8988T (cell line): Measurements from ENCODE around the gene SELENOP.
"Not testable (repeated sequence)": the region's sequence is repeated elsewhere in the genome, so short reads cannot be mapped to it uniquely, and the experiment has no call there.

ENCODE experiments used
- DNase-seq: peaks from one replicate; pipeline ENCODE4 v3.0.0; 2011

The SELENOP gene

DNA sequence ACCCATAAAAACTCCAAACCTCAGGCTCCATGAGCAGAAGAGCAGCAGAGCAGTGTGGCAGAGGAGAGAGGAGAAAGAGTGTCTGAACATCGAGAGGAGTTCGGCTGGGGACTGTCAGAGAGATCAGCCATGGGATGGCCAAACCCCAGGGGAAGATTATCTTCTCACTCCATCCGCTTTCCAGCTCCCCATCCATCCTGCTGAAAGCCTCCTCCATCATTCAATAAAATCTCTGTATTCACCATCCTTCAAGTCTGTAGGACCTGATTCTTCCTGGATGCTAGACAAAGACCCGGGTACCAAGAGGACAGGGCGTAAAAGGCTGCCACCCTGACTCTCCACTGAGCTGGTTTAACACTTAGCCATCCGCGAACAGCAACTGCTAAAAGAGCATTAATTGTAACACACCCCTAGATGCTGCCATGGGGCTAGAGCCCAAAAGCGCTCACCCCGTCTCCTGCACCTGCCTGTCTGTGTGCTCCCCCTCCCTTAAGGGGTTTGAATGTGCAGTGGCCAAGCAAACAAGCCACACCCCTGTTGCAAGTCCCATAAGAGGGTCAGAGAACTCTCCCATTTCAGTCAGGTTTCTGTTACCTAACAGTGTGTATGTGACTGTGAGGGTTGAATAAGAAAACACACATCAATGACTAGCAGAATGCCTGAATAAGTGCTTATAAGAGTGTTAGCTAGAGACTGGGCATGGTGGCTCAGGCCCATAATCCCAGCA, 13.9 kb upstream of the SELENOP start:
- no peak for DNase-seq

DNA sequence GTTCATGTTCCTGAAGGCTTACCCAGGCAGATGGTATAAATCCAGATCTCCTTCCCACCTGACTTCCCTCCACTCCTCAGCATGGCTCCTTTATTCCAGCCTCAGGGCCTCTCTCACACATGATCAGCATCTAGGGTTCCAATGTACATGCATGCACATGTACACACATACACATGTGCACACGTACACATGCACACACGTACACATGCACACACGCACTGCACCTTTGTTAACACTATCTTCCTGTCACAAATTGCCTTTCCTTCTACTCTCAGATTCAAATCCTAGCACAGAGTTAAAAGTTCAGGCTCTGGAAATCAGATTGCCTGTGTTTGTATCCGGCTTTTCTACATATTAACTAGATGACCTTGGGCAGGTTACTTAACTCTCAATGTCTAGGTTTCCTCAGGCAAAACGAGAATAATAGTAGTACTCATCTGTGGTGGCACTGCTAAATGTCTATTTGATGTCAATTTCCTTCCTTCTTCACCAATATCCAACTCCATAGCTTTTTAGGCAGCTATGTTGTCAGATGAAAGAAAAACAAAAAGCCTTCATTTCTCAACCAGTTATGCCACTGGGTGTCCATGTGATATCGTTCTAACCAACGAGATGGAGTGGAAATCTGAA, 12.8 kb upstream of the SELENOP start:
- DNase-seq: no peak

DNA sequence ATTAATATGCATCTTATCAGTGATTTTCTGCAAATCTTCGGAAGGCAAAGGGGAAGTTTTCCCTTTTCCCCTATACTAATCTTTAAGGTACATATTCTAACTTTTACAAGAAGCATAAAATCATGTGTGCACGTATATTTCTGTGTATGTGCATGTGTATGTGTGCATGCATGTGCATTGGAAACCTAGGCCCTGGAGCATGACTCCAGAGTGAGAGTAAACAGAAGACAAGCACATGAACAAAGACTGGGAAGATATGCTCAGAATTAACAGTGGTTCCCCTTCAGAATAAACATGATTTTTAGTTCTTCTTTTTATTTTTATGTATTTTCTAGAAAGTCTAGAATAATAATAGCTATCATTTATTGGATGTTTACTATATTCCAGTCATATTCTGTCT, 10.9 kb upstream of the SELENOP start:
- DNase-seq: no peak

DNA sequence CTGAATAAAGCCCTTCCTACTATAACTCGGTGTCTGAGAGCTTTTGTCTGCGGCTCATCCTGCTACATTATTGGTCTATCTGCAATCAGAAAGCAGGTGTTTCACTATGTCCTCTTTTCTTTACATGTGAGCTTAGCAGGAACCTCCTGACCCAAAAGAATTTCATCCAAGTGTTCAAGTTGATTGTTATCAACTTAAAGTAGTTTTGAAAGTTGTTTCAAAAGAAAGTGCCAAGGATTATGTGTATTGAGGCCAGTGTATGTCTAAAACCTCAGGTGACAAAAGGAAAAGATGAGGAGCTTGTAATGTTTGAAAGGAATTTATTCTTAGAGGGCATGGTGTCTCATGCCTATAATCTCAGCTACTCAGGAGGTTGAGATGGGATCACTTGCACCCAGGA, 8.1 kb upstream of the SELENOP start:
- no peak for DNase-seq

DNA sequence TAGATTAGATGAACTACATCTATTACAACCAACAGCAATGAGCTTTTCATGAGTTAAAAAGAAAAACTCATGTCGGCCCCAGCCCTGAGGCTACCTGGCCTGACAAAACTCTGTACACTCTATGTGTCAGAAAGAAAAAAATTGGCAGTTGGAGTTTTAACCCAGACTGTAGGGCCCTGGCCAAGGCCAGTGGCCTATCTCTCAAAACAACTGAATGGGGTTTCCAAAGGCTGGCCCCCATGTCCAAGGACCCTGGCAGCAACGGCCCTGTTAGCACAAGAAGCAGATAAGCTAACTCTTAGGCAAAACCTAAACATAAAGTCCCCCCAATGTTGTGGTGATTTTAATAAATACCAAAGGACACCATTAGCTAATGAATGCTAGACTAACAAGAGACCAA, 4.9 kb upstream of the SELENOP start:
- DNase-seq: not testable (repeated sequence)

DNA sequence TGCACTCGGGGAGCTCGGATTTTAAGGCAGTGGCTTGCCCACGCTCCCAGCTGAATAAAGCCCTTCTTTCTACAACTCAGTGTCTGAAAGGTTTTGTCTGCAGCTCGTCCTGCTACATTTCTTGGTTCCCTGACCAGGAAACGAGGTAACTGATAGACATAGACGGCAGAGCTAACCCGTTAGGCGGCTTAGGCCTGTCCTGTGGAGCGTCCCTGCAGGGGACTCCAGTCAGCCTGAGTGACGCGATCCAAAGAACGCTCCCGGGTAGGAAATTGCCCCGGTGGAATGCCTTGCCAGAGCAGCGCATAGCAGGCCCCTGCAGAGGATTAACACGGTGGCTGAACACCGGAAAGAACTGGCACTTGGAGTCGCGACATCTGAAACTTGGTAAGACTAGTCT, 1.8 kb upstream of the SELENOP start:
- DNase-seq: no peak

DNA sequence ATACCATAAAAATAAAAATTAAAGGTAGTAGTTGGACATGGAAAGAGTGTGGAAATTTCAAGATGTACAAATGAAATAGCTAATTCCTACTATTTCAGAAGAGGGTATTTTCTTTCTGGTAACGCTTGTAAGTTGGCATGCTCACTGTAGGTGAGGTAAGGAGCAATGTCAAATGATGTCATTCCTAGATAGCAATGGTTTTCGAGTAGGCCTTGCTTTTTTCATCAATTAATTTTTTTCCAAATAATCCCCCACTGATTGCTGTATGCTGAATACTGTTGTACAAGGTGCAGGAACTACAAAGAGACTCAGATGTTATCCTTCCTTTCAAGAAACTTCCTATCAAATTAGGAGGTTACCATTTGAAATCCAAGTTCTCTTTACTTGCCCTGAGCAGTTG, 928 bp upstream of the SELENOP start:
- no peak for DNase-seq

DNA sequence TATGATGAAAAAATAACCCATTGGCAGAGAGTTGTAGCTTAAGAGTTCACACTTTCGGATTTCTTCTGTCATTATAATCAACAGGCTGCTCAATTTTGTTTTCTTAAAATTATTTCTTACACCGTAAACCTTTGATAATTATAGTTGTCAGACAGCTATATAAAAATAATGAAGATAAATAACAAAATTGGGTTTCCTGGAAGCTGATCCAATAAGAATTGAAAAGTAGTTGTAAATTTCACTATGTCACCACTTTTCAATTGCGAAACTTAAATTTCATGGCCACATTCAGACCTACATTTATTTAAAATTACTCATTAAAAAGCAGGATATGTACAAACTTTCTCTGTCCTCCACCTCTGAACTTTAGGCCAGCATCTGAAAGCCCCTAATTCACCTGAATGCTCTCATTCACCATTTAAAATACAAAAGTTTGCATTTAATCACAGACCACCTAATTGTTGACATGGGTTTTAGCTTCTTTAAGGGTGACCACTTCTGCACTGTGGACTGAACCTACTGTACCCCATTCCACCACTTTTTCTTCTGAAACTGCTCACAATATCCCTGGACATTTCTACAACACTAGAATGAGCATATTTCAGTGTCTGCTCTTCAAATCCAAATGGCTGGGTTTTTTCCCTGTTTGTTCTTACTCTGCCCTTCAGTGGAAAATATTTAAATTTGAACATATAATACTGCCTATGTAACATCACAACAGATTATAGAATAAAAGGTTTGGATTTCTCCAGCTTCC, 680 bp downstream of the SELENOP start:
- DNase-seq: no peak

DNA sequence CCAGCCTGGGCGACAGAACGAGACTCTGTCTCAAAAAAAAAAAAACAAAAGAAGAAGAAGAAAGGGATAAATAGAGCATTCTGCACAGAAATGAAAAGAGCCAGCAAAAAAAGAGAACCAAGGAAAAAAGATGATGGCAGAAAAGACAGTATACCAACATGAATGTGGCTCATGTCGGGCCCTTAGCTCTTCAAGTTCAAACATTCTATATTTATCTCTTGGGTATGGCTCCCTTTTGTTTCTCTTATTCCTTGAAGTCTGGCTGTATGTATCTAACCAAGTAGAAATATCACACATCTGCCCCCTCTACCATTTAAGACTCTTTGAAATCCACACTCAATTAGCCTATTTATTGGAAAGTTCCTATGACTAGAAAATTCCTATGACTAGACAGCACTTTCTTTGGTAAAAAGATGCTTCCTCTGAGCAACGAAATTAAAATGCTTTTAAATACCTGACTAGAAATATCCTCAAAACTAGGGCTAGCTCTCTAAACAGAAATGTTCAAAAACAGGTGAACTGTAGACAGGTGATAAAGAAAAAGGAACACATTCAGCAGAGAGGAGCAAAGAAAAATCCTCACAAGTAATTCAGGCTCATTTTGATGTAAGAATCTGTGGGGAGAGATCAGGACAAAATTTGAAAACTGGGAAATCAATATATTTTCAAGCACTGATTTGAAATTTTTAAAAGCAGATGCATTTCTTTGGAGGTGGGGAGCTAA, 2.6 kb downstream of the SELENOP start:
- no peak for DNase-seq

DNA sequence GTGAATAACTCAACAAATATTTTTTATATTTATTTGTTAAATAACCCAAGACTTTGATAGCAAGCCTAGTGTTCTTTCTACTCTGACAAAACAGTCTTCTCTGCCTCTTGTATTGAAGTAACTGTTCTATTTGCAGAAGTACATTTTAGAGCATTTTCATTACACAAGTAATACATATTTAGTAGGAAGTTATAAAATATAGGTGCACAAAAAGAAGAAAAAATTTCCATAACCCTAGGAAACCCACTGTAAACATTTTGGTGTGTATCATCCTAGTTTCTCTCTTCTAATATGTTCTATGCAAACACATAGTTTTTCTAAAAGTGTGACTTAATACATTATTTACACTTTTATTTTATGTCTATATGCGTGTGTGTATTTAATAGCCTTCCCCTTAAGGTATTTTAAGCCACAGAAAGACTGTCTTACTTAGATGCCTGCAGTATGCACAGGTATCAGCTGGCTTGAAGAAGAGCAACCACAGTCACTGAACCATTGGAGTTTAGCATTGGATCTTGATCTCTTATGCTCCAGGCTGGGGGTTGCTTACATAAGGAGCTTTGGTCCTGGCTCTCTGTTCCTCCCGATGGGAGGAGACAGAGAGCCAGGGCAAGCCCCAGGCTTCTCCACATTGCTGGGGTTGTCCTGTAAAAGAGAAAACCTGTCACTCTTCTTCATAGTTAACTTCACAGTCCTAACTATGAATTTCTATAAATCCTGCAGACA, 3.8 kb downstream of the SELENOP start:
- DNase-seq: no peak

DNA sequence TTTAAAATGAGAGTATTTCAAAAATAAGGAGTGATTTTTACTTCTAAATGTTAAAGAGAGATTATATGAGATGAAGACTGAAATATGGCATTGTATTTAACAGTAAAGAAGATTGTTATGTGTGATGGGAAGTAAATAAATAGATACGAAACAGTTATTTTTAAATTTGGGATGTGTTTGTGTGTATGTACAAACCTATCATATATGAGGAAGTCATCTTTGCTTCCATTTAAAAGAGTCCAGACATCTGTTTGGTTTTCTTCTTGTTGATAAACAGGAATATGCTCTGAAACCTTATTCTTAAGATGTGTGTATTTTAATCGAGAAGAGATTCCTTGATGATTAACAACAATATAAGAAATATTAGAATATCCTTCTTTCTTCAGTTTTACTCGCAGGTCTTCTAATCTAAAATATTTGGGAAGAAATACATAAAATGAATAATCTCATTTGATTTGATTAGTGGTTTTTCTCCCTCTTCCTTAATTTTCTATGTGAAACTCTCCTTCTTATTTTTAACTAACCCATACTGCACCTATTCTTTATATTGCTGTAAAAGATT, 4.9 kb downstream of the SELENOP start:
- no peak for DNase-seq

DNA sequence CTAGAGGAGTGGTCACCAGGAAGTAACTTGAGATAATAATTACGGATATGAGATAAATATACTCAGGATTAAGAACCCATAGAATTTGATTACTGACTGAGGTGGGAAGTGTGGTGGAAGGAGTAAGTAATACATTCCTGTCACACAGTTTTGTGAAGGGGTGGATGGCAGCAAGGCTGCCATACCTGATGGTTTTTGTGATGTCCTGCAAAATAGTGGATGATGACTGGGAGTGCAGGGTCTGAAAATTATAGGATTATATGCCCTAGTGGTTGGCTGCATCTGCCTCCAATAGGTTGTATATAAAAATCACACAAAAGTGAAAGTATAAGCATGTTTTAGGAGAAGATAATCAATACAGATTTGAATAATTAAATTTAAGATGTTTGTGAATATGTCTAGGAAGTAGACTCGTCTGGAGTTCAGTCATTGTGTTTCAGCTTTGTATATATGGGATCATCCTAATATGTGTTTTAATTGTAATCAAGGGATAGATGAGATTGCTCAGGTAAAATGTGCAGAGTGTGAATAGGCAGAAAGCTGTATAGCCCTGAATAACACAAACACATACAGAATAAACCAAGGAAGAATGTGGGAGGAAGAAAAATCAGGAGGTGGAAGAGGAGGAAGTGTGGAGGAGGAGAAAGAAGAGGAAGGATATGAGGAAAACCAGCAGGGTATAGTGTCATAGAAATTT, 5.5 kb downstream of the SELENOP start:
- no peak for DNase-seq

DNA sequence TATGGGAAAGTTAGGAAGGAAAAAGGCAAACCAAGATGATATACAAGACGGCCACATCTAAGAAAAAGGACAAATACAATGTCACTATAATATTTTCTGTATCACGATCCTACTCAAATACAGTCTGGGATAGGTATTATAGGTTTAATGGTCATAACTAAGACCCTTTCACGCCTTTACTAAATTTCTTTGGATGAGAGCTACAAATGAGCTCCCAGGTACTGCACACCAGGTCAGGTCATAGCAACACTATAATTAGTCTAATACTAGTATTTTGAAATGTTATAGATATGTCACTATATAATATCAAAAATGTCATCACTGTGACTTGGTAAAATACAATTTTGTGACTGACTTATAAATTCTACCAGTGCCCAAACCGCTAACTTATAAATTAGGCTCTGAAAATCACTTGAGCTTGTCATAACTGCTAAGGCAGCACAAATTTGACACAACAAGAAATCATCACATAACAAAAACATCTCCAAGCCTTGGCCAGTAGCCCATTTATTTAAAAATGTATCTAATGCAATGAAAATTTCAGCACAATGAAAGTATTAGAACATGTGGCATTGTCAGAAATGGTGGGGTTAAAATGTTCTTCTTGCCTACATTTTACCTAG, 6.9 kb downstream of the SELENOP start:
- DNase-seq: no peak

DNA sequence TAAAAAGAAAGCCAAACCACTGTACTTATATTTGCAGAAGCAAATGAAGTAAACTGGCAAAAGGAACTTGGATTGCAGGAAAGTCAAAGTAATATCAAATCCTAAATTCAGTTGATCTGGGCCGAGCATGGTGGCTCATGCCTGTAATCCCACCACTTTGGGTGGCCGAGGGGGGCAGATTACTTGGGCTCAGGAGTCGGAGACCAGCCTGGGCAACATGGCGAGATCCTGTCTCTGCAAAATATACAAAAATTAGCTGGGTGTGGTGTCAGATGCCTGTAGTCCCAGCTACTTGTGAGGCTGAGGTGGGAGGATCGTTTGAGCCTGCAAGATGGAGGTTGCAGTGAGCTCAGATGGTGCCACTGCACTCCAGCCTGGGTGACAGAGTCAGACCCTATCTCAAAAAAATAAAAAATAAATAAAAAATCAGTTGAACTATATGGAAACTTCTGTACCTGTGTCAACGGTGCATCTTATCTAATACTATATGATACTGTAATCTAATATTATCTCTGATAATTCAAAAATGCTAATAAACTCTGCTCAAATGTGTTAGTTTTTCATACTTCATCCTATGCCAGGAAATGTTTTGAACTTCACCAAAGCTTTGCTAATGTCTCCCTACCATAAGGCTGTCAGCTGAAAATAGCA, 10.1 kb downstream of the SELENOP start:
- DNase-seq: no peak

DNA sequence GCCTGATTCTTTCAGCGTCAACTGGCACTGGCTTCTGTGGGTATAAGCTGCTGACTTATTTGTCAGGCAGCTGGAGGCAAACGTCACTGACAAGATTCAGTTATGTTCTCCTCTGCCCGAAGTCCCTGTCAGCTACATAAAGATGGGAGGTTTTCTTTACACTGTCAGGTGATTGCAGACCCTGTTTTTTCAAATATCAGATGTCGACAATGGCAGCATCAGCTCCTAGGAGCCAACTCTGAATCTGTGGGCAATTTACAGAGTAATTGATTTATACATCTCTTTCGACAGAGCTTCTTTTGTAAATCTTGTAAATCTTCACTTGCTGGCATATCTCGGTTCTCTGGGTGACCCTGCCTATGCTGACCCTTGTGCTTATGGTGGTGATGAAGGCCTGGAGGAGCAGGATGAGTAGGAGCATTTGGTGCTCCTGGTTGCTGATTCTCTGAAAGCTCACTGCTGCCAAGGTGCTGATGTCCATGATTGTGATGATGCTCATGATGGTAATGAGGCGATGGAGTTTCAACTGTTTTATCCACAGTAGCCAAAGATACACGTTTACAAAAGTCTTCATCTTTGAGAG, 10.9 kb downstream of the SELENOP start:
- no peak for DNase-seq

DNA sequence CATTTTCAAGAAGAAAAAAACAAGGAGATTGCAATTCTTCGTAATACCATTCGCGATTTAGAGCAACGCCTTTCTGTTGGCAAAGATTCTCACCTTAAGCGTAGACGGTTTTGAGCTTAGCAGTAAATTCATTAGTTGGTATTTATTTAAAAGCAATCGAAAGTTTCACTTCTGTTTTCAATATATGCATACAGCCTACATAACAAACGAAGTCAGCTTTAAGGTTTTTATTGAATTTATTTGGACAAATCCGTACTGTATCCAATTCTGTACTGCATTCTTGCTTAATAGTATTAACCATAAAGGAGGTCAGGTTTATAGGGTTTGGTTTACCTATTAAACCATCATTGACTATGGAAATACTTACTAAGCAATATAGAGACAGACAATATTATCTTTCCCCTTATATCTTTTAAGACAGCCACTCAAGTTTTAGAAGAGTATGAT, 12.0 kb downstream of the SELENOP start:
- no peak for DNase-seq

DNA sequence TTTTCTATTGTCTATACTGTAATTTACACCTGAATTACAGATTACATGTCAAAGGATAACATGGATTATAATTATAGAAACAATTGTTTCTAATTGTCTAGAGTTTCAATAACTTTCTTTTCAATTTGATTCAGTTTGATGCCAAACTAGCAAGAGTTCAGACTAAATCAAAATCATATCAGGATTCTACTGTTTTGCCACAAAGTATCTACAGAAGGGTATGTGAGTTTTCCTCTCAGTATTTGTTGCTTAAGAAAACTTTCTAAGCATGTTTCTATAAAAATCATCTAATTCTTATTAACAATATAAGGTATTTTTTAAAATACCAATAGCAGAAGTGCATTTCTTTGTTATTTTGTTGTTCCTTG, 12.5 kb downstream of the SELENOP start:
- DNase-seq: no peak

DNA sequence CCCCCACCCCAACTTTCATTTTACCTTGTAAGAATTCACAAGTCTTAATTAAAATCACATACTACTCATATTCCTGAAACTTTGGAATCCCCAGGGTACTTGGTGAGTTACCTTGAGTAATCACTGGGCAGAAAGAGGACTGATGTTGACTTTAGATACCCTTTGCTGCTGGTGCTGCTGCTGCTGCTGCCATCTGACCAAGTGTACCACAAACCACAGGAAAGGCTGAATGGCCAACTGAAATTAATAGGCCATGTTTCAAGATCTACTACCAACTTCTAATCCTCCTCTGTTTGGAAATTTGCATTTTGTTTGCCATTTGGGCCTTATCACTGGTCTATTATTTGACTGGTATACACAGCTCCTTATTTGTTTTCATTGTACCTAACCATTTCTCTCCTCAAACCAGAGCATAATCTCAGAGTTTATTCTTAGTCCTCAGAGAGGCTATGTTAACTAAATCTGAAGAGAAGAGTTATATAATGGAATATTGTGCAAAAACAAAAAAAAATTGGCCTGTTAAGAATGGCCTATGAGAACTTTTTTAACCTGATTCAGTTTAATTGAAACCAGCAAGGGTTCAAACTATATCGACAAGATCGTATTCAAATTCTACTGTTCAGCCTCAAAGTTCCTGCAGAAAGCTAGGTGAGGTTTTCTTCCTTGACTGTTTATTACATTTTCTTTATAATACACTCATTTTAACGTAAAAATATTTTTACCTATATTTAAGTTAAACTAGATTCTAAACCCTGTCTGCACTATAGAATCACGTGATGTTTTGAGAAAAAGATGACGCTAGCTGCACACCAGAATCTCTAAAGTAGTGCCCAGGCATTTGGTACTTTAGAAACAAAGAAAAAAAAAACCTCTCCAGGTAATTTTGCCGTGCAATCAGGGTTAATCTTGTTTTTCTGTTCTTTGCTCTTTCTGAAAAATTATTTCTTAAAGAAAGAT, 13.1 kb downstream of the SELENOP start:
- DNase-seq: no peak

DNA sequence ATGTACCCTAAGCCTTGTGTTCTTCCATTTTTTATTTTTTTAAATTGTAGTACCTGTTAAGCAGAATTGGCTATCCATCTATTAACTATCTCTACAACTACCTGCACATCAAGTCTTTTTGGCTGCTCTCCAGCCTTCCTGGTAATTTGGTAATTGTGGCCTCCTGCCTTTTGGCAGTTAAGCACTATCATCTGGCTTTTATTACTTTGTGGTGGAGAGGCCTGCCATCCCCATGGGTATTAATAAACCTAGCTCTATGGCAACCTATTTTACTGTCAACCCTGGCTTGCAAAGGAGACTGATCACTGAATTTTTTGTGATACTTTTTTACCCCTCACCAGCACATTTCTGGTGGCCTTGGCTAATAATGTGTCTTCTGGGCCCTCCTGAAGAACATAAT, 20.5 kb downstream of the SELENOP start:
- DNase-seq: no peak
